Renal cortex interstitium (tissue), 11 donors: Measurements from ENCODE around the gene IL19. TPM values are rescaled to one million over a fixed set of nuclear protein-coding genes. Genes with fewer than 3 reads are reported as not detected.

ENCODE experiments used
- DNase-seq, 11 donors: peaks; one replicate each; pipeline ENCODE4 v3.0.0-alpha.2; 2013; ENCODE audit warnings: low read depth in 9 of 11, low spot score in 4 of 11; ENCODE audit errors: extremely low read depth in 1 of 11
- polyA plus RNA-seq, 3 donors: library from polyadenylated mRNA; unstranded; fragments of 120-200 nt; gene quantifications; one replicate each; pipeline ENCODE4 v1.2.1, GENCODE V29; 2013; ENCODE audit not compliant: insufficient read length in 3 of 3

IL19 gene
- polyA plus RNA-seq, 3 donors: 0.65 to 1.5 (median 0.68) TPM

DNA sequence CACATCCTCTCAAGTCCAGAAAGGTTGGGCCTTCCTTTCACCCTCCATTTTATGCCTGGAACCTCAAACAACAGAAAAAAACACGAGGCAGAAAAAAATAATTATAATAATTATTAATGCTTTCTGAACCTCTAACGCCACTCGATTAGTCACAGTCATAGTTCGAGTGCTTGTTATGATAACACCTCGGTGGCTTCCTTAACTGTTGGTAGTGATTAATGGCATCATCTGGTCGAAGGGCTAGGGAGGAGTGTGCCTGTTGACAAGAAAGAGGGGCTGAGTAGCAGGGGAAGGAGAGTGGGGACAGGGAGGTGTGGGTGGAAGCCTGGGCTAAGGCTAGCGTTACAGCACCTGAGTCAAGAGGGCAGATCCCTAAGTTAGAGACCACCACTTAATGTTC is 23.0 kb downstream of the IL19 start:
- DNase-seq: no peak

DNA sequence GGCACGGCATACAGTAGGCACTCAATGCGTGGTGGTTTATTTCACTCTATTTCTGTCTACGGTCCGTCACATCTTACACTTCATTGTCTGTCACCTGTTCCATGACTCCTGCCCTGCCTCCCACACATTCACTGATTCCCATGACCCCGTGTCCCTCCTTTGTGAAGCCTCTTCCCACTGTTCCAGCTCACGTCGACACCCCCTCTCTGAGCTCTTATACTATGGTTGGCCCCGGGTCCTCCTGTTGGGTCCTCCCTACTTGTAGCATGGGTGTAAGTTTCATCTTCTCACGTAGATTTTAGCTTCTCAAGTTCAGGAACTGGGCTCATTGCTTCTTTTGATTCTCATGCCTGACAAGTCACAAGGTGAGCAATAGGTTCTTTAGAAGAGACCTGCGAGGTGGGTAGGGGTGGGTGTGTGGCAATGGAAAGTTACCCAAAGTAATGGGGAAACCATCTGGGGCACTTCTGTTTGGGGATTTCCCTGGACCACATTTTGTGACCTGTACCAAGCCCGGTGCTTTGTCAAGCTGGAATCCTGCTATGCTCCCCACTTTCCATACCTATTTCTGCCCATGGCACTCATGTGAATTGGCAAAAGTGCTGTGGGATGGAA is 23.8 kb downstream of the IL19 start:
- no peak for DNase-seq

GRCh38 chr1:206796116-206796515 is 25.5 kb downstream of the IL19 start:
- DNase-seq: no peak

GRCh38 chr1:206796981-206797402 is 26.4 kb downstream of the IL19 start:
- no peak for DNase-seq

GRCh38 chr1:206797534-206798383 is 27.2 kb downstream of the IL19 start:
- DNase-seq: no peak

DNA sequence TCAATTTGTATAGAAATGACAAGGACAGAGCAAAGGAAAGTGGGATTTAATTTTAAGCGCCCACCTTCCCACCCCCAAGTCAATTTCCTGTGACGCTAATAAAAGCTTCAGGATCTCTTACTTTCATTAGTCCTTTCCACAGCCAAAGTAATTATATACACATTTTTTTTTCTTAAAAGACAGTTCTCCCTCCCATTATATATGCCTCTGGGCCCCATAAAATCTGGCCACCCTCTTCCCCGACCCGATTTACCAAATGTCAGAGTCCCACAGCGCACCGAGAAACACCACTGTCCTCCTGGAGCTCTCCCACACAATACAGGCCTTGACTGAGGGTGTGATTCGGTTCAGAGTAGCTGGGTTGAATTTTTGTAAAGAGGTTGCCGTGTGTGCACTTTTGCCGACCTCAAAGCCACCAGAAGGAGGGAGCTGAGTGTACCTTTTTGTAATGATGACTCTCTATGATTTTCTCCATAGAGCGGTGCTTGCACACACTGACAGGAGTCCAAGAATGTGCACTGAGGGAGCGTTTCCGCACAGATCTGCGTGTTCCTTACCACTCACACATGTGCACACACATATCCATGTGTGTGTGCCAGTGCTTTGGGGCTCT is 27.9 kb downstream of the IL19 start:
- no peak for DNase-seq

DNA sequence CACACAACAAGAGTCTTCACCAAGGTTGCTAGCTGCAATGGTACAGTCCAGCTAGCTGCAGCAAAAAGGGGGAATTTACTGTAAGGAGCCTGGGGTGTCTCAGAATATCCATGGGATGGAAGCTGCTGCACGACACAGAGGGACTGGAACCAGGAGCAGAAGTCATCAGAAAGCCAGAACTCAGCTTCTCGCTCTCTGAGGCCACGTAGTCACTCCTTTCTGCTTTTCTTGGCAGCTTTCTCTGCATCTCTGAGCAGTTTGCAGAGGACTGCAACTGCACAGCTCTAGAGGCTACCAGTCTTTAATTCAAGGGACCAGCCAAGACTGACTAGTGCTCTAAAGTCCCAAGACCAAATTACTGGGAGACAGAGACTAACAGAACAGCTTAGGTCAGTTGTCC is 28.7 kb downstream of the IL19 start:
- no peak for DNase-seq

GRCh38 chr1:206800411-206800810 is 29.8 kb downstream of the IL19 start:
- DNase-seq: no peak

DNA sequence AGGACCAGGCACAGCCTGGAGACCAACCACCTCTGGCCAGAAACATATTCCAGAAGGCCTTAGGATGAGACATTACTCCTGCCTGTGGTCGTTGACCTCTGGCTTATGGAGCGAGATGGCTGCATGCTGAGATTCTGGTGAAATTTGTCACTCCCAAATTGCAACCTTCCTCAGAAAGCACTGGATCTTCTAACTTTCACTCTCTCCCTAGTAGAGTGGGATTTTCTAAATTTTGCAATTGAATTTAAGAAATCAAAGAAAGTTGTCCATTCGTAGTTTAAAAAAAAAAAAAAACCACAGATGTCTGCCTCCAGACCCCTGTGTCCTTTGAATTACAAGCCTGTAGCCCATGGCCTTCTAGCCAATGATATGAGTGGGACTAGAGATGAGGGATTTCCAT is 30.3 kb downstream of the IL19 start:
- DNase-seq: no peak

GRCh38 chr1:206801467-206801866 is 30.9 kb downstream of the IL19 start:
- no peak for DNase-seq

DNA sequence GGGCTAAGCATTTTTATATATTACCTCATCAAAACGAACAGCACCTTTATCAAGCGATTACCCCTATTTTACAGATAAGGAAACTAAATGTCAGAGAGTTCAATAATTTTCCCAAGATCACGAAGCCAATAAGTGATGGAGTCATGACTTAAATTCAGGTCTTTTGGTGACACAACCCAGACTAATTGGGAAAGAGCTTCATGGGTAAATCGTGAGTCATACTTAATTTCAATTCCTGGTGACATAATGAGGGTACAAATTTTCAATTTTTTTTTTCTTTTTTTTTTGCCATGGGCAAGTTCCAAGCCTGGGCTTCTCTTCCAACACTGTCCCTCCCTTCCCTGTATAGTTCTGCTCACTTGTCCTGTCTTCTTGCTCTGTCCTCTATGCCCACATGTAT is 31.8 kb downstream of the IL19 start:
- no peak for DNase-seq

- no peak for DNase-seq
These were observed 32.7 kb downstream of the IL19 start for GRCh38 chr1:206803221-206803730.

- no peak for DNase-seq
These were observed 33.7 kb downstream of the IL19 start for GRCh38 chr1:206804156-206804737.

- no peak for DNase-seq
These were observed 34.8 kb downstream of the IL19 start for GRCh38 chr1:206805357-206805756.

DNA sequence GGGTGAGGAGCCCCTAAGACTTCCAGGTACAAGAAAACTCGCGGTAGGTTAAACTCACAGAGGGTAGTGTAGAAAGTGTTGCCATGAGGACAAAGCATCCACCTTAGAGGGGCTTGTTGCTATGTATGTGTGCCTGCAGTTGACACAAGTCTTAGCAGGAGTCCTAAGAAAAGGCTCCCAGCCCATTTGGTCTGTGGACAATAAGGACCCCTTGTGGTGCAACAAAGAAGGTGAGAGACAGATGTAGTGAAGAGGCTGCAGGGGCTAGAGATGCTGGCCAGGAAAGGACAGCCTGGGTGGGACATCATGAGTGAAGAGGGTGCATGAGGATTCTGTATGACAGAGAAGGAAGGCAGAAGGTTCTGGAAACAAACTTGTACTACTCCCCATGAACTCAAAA is 38.0 kb downstream of the IL19 start:
- peak in 1 of 11 donors; percentile 16 for DNase-seq

DNA sequence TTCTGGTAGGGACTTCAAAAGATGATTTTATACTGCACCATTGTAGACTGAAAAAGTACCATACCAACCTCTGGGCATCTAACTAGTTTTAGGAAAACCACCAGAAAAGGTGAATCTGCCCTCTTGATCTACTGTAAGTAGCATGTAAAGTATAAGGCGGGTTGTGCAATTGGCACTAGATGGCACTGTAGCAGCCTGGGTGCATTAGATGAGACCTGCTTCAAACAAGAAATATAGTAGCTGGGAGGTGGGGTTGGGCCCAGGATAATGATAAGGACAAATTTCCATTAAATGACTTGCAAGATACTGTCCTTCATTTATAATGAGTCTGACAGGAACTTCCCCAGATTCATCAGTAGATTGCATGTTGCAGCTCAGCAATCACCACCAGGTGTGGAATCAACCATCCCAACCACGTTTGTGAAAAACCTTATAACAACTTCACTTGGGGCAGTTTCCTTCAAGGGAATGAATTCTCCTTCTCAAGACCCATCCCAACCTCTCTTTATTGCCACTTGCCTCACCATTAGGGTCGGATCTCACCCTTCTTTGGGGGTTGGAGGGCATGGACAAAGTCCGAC is 39.0 kb downstream of the IL19 start:
- no peak for DNase-seq

GRCh38 chr1:206812471-206812870 is 41.9 kb downstream of the IL19 start:
- DNase-seq: no peak

DNA sequence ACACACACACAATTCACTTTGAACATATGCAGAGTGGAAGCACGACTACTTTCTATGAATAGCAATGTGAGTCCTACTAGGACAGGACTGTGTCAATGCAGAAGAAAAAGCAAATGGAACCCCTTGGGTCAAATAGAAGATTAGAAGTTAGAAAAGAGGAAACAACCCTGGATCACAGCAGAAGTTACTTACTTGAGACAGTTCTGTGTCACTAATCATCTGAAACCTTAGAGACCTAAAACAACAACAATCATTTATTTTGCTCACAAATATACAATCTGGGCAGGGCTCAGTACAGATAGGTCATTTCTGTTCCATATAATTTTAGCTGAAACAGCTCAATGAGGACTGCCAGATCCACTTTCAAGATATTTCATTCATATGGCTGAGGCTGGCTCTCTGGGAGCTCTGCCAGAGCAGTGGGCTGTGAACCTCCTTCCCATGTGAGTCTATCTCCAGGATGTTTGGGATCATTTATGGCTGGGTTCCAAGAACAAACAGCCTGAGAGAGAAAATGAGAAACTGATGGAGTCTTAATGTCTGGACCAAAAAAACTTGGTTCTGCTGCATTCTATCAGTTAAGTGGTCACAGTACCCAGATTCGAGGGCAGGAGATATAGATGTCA is 44.3 kb downstream of the IL19 start:
- peak in 2 of 11 donors; percentile 16 to 51 for DNase-seq
